ENCODE results near the gene BABAM2.
"Not testable (repeated sequence)": the region's sequence is repeated elsewhere in the genome, so short reads cannot be mapped to it uniquely, and the experiment has no call there.

Gene BABAM2

DNA sequence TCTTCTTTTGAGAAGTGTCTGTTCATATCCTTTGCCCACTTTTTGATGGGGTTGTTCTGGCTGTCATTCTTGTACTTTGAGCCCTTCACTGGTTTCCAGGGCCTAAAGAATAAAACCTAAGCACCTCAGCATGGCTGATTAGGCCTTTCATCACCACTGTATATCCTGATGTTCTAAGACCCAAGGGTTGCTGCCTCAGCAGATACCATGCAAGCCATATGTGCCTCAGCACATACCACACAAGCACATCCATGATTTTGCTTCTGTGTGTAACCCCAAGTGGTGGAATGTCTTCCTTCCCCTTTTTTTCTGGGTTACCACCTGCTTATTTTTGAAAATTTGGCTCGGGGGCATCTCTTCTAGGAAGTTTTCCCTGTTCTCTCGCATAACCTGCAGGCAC is 11.7 kb upstream of the BABAM2 start:
- no peak for DNase-seq (ENCODE audit: low read depth)

- DNase-seq (ENCODE audit: low read depth), result not testable (repeated sequence)
Measured at GRCh38 chr2:27881815-27882583, 8.5 kb upstream of the BABAM2 start.

- not testable (repeated sequence) for DNase-seq (ENCODE audit: low read depth)
Measured at GRCh38 chr2:27882584-27882922, 8.0 kb upstream of the BABAM2 start.

DNA sequence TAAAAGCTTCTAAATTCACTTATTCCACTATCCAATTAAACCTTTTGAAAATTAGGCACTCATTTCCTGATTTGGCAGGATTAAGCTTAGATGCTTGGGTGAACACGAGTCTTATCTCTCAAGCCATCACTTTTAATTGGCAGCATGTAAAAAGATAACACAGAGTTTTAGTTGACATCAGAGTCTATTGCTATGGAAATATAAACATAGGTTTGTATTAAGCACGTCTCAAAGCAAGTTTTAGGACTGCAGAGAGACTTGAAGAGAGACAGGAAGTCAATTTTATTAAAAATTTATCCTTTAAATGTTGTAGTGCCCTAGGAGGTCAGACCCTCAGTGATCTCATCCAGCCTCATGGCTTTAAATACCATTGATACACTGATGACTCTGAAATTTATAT is 5.9 kb upstream of the BABAM2 start:
- no peak for DNase-seq (ENCODE audit: low read depth)

DNA sequence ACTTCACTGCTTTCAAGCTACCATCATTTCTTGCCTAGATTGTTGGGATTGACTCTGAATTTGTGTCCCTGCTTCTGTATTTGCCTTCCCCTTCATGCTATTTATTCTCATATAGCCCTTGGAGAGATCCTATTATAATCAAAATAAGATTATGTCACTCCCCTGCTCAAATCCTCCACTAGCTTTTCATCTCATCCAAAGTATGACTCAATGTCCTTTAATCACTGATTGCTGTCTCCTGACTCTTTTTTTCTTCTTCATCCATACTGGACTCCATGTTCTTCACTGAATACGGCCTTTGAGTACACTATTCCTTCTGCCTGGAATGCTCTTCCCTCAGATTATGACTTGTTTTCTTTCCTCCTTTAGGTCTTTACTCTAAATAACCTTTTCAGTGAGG is 5.3 kb upstream of the BABAM2 start:
- DNase-seq (ENCODE audit: low read depth), result no peak

DNA sequence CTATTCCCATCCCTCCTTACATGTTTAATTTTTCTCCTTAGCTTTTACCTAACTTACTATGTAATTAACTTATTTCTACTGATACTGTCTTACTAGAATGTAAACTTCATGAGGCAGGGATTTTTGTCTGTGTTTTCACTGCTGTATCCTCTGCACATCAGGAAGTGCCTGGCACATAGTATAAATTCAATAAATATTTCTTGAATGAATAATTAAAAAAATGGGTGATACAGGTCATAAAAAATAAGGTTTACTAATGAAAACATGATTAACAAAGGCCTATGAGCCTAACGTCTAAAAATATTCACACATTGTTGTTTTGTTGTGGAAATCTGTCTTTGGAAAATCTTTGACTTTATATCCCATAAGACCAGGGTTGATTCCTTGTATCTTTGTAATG is 4.9 kb upstream of the BABAM2 start:
- DNase-seq (ENCODE audit: low read depth), result no peak

GRCh38 chr2:27886322-27886721 is 4.2 kb upstream of the BABAM2 start:
- no peak for DNase-seq (ENCODE audit: low read depth)

GRCh38 chr2:27887111-27887510 is 3.4 kb upstream of the BABAM2 start:
- DNase-seq (ENCODE audit: low read depth), result no peak

- no peak for DNase-seq (ENCODE audit: low read depth)
Measured at GRCh38 chr2:27887830-27888229, 2.7 kb upstream of the BABAM2 start.

GRCh38 chr2:27888790-27889189 is 1.7 kb upstream of the BABAM2 start:
- DNase-seq (ENCODE audit: low read depth), result no peak

- no peak for DNase-seq (ENCODE audit: low read depth)
Measured at GRCh38 chr2:27889774-27890145, 769 bp upstream of the BABAM2 start.

DNA sequence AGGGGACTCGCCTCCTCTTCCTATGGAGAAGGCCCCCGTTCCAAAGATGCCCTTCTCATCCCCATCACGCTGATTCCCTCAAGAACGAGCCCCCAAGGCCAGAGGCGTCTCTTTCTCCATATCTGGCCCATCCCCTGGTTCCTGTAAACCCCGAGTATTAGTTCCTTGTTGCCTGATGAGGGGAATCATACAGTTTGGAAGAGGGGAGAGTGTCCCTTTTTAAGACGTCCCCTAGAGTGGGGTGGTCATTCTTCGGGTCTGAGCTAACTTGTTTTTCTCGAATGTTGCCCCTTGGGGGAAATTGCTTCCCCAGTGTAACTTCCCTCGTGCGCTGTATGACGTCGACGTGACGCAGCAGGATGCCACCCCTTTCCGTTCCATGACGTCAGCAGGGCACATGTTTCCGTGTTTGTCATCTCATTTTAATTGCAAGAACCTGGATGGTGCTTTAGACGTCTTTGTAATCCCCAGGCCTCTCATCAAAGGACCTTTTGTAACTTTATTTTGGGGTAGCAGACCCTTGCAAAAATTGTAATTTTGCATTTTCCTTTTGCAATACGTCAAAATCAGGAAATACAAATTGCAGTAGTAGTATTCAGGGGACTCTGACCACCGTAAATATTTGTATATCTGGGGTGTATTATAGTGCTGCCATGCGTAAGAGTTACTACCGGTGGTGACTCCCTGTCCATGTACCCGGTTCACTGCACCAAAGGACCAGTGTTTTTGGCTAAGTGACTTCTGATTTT is 569 bp downstream of the BABAM2 start:
- peak; percentile 81 for DNase-seq (ENCODE audit: low read depth)

GRCh38 chr2:27891673-27892105 is 1.2 kb downstream of the BABAM2 start:
- no peak for DNase-seq (ENCODE audit: low read depth)

GRCh38 chr2:27893006-27893405 is 2.5 kb downstream of the BABAM2 start:
- DNase-seq (ENCODE audit: low read depth), result no peak

- no peak for DNase-seq (ENCODE audit: low read depth)
Measured at GRCh38 chr2:27897717-27898116, 7.2 kb downstream of the BABAM2 start.

DNA sequence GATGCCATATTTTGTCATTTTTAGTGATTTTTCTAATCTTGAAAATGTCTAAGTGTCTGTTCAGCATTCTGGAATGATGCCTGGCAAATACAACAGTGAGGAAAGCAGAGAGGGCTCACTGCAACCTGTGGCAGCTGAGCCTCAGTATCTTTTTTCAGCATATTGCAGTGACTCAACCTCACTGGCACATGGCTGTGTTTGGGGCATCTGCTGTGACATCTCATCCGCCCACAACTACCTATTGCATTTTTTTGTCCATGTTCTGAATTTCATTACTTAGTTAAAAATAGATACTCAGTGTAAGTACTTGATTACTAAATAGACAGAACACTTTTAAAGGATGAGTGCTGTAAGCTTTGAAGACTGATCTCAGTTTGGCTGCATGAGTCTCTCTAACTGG is 10.7 kb downstream of the BABAM2 start:
- DNase-seq (ENCODE audit: low read depth), result no peak

DNA sequence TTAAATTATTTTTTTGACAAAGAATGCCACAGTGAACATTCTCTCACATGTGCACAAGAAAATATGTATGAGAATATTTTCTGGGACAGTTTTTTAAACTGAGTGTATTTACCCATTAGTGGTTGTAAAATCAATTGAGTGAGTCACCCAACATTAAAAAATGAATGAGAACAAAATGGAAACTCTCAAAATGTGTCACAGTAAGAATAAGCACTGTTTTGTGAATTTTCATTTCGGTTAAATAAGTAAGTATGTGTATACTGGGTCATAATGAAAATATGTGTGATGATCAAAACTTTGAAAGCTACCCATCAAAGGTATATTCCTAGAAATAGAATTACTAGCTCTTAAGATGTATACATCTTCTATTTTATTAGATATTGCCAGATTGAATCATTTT is 11.6 kb downstream of the BABAM2 start:
- DNase-seq (ENCODE audit: low read depth), result no peak

GRCh38 chr2:27903018-27903417 is 12.5 kb downstream of the BABAM2 start:
- DNase-seq (ENCODE audit: low read depth), result no peak

DNA sequence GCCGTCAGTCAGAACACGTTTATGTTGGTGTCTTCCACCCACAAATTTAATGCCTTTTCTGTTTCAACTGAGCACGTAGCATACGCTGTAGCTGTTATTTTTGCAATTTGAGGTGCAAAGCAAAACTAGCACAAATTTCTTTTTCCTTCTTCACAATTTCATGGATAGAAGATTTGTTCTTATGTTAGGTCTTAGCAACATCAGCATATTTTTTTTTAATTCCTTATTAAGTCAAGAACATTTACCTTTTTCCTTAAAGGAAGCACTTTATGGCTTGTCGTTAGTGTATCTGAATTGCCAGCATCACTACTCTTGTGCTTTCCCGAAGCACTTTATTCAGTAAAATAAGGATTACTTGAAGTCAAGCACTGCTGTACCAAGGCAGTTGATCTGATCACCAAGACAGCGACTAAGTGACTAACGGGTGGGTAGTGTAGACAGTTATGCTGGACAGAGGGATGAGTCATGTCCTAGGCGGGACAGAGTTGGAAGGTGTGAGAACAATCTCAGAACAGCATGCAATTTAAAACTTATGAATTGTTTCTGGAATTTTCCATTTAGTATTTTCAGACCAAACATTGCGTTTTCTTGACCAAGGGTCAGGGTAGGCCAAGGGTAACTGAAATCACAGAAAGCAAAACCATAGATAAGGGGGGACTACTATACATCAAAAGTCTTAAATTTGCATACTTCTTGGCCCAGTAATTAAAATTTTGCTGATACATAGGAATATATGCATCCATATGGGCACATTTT is 13.3 kb downstream of the BABAM2 start:
- DNase-seq (ENCODE audit: low read depth), result no peak

DNA sequence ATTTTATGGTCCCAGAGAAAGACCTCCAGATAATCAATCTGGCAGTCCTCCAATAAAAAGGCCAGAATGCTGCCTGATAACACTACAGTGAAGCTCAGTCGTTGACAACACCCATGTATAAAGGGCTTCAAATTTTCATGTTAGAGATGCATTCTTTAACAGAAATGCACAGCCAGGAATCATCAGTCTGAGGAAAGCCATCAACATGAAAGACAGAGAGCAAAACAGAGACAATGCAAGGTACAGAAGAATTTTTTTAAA is 13.8 kb downstream of the BABAM2 start:
- DNase-seq (ENCODE audit: low read depth), result no peak

DNA sequence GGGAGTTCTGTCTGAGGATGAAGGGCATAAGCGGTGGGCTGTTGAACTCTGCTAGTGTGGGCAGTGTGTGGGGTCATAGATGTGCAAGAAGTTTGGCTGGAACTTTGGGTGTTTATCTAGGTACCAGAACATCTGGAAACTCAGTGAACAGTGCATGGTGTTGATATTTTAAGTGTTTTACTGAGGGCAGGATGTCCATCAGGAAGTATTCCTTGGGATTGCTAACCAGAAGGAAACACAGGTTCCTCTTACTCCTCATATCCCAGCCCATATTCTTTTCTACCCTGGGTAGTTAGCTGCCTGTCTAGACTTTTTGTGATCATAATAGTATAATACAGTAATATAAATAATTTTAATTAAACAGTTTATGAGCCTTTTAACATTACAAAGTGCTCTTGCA is 15.5 kb downstream of the BABAM2 start:
- DNase-seq (ENCODE audit: low read depth), result no peak

- DNase-seq (ENCODE audit: low read depth), result no peak
Measured at GRCh38 chr2:27907547-27907946, 17.0 kb downstream of the BABAM2 start.

GRCh38 chr2:27909901-27910300 is 19.4 kb downstream of the BABAM2 start:
- DNase-seq (ENCODE audit: low read depth), result no peak

Data from stimulated activated CD8-positive, alpha-beta memory T cell treated with anti-CD3 and anti-CD28 coated beads, Interleukin-12 subunit alpha, Interleukin-12 subunit beta, amount 100 ng/mL, for 4 hours (primary cell).